Measurements from ENCODE around the gene SCAMP2. TPM values are rescaled to one million over a fixed set of nuclear protein-coding genes. Genes with fewer than 3 reads are reported as not detected.

SCAMP2 gene
- total and polyA plus RNA-seq, 2 of the 13 experiments (the other 11 are each of a cell fraction or from before 2014, with no cell fraction given) = 34.8 to 121 TPM

- ChIA-PET CTCF (ENCODE audit: low intra/inter-chr PET ratio, low total read pairs) (interaction anchor here (1.1 kb wide), 1 partner anchor 43 kb away, joined by 3 read pairs; no protein-coding TSS in a partner anchor), POLR2A (interaction anchor here (0.6 to 2.5 kb wide), 23 partner anchors 9 to 137 kb away, joined by 3 to 28 read pairs (median 4); partner anchors contain the start of genes COX5A, MPI, PPCDC and SCAMP2)
- peaks cover 16% of the 10 kb centered on the region for H3K79me2 ChIP-seq (ENCODE audit: insufficient read depth, low read length)
- in situ Hi-C loops (cut with HindIII; ENCODE audit: extremely low pct_ligation_motif_present, low pct_unique_long_range_greater_than_20kb) (no loop called here), intact Hi-C loops (cut with micrococcal nuclease; ENCODE audit: unreplicated experiment) (loop anchor here (5.0 kb wide), 1 partner anchor 46 kb away; no protein-coding TSS in a partner anchor)
- peak within 1 kb of the TSS; percentile 76 for H3K27ac ChIP-seq (ENCODE audit: extremely low read length, insufficient read depth, low read length)
- H3K9ac ChIP-seq (ENCODE audit: insufficient read depth, low read depth, low read length) = peak within 1 kb of the TSS; percentile 77
- H3K27me3 ChIP-seq (ENCODE audit: control insufficient read depth in 1 of 2, insufficient read depth in 2 of 2, low read length in 2 of 2) = no peaks in the 10 kb centered on the region; a peak in 1 of 5 replicates
- no TSS peak for BruUV-seq (replicated peaks)
- FAIRE-seq = no peak
- peak; percentile 93 for ATAC-seq
- H3K4me3 ChIP-seq (replicated peaks in 1 of 3; ENCODE audit: insufficient read depth in 1 of 3, low read depth in 2 of 3, low read length in 3 of 3) = peak within 1 kb of the TSS; percentile 85 to 91 (median 88)
- H3K4me2 ChIP-seq (ENCODE audit: low read depth, low read length) = peak within 1 kb of the TSS; percentile 93
- peaks cover 12 to 32% of the 10 kb centered on the region in 2 experiments for H3K36me3 ChIP-seq (replicated peaks in 1 of 2; ENCODE audit: control insufficient read depth in 1 of 2, insufficient read depth in 2 of 2, low read length in 2 of 2)
- peak; percentile 78 for DNase-seq (ENCODE audit: low spot score)
- H2AFZ ChIP-seq (ENCODE audit: low read length) = peak within 1 kb of the TSS; percentile 33
- peaks cover 31% of the 10 kb centered on the region for H3K4me1 ChIP-seq (ENCODE audit: insufficient read depth, low read length)
- H3K9me3 ChIP-seq (ENCODE audit: low read length) = no peaks in the 10 kb centered on the region
- under 1% methylated on average over 27 of the region's 74 CpGs for WGBS (ENCODE audit: low lambda C conversion rate)
- no peaks in the 10 kb centered on the region for H4K20me1 ChIP-seq (ENCODE audit: insufficient read depth, low read length)
- TF ChIP-seq CAMTA2 (CRISPR knock-in tag; IDR thresholded peaks at IDR 0.05; ENCODE audit: borderline replicate concordance) = no peak
- no peak for TF ChIP-seq ZNF607 (CRISPR knock-in tag; IDR thresholded peaks at IDR 0.05; ENCODE audit: borderline replicate concordance)
- TF ChIP-seq ZFP91 (CRISPR knock-in tag; IDR thresholded peaks at IDR 0.05; ENCODE audit: borderline replicate concordance) = peak; percentile 75; the same call in 1 of the 2 replicates
- no peak for TF ChIP-seq E2F1 (CRISPR knock-in tag; IDR thresholded peaks at IDR 0.05)
- TF ChIP-seq KAT8 (CRISPR knock-in tag; IDR thresholded peaks at IDR 0.05) = peak; percentile 53; the same call in 1 of the 2 replicates
- no peak for TF ChIP-seq ARID5B (CRISPR knock-in tag; IDR thresholded peaks at IDR 0.05)
- no peak for TF ChIP-seq RARG (CRISPR knock-in tag; IDR thresholded peaks at IDR 0.05; ENCODE audit: low read depth)
- no peak for TF ChIP-seq GPN1 (CRISPR knock-in tag; IDR thresholded peaks at IDR 0.05; ENCODE audit: borderline replicate concordance)
- TF ChIP-seq HNF4A (CRISPR knock-in tag; IDR thresholded peaks at IDR 0.05) = no peak
- no peak for TF ChIP-seq ZZZ3 (CRISPR knock-in tag; IDR thresholded peaks at IDR 0.05; ENCODE audit: borderline replicate concordance)
- TF ChIP-seq RNF2 (conservative IDR thresholded peaks at IDR 0.05; ENCODE audit: low read depth) = 0 out of 2 replicates have a peak, but pooled peaks have one; percentile 16
- no peak for TF ChIP-seq SOX13 (IDR thresholded peaks at IDR 0.05)
- TF ChIP-seq SOX13 (CRISPR knock-in tag; conservative IDR thresholded peaks at IDR 0.05 in 1 of 2, IDR thresholded peaks at IDR 0.05 in 1 of 2) = peak in 1 of 2 experiments; percentile 20; a peak in 1 of 4 replicates
- TF ChIP-seq RFXAP (CRISPR knock-in tag; IDR thresholded peaks at IDR 0.05; ENCODE audit: borderline replicate concordance) = 0 out of 2 replicates have a peak, but pooled peaks have one; percentile 43
- peak; percentile 85 for TF ChIP-seq POLR2AphosphoS5 (IDR thresholded peaks at IDR 0.05; ENCODE audit: low read depth, low read length)
- TF ChIP-seq SP5 (CRISPR knock-in tag; IDR thresholded peaks at IDR 0.05; ENCODE audit: borderline replicate concordance, low read depth) = 0 out of 2 replicates have a peak, but pooled peaks have one; percentile 15
- TF ChIP-seq ZNF614 (CRISPR knock-in tag; IDR thresholded peaks at IDR 0.05; ENCODE audit: borderline replicate concordance) = no peak
Observed at GRCh38 chr15:74906450-74907162, 33.4 kb upstream of the SCAMP2 start, which contains the start of gene FAM219B. Gene FAM219B (minus strand): TSS chr15:74906851. CDS start chr15:74906800, 51 bp downstream.

Data from HepG2 (cell line).